IPS-20b (cell line): ENCODE data around the gene PPP1R37.

ENCODE experiments used
- H3K27ac ChIP-seq: one replicate; pipeline ENCODE4 v1.5.1; 2013; ENCODE audit warnings: low read length
- H3K27me3 ChIP-seq: 2 replicates; pipeline ENCODE4 v1.6.1; 2013; ENCODE audit warnings: mild to moderate bottlenecking, low read length, inconsistent platforms; ENCODE audit not compliant: insufficient read depth
- H3K36me3 ChIP-seq: 2 replicates; pipeline ENCODE4 v1.6.1; 2013; ENCODE audit warnings: low read depth, mild to moderate bottlenecking, inconsistent platforms, low read length, moderate library complexity; ENCODE audit not compliant: insufficient read depth
- H3K4me1 ChIP-seq: 2 replicates; pipeline ENCODE4 v1.6.1; 2013; ENCODE audit warnings: mild to moderate bottlenecking, control low read depth, inconsistent platforms, low read length, moderate library complexity; ENCODE audit not compliant: insufficient read depth
- H3K4me3 ChIP-seq: 2 replicates; pipeline ENCODE4 v1.5.1; 2013; ENCODE audit warnings: mild to moderate bottlenecking, low read length, inconsistent platforms
- H3K9ac ChIP-seq: 2 replicates; pipeline ENCODE4 v1.6.1; 2013; ENCODE audit warnings: low read depth, mild to moderate bottlenecking, inconsistent platforms, low read length, moderate library complexity
- H3K9me3 ChIP-seq: 2 replicates; pipeline ENCODE4 v1.6.1; 2013; ENCODE audit warnings: mild to moderate bottlenecking, low read depth, low read length, inconsistent platforms; ENCODE audit not compliant: insufficient read depth

The PPP1R37 gene

GRCh38 chr19:45172173-45172572 is 79.2 kb downstream of the PPP1R37 start:
- no peaks in the 10 kb centered on the region for H3K9me3 ChIP-seq
- H3K9ac ChIP-seq, result no peak overlapping the region
- H3K36me3 ChIP-seq, result no peaks in the 10 kb centered on the region
- no peaks in the 10 kb centered on the region for H3K4me1 ChIP-seq
- H3K27me3 ChIP-seq, result no peaks in the 10 kb centered on the region
- H3K4me3 ChIP-seq, result no peak overlapping the region
- no peak overlapping the region for H3K27ac ChIP-seq

- Histone ChIP-seq H3K4me1 (no peaks in the 10 kb centered on the region), H3K27ac (no peak overlapping the region), H3K4me3 (no peak overlapping the region), H3K36me3 (no peaks in the 10 kb centered on the region), H3K27me3 (no peaks in the 10 kb centered on the region), H3K9ac (no peak overlapping the region), H3K9me3 (no peaks in the 10 kb centered on the region)
These were observed 79.7 kb downstream of the PPP1R37 start for GRCh38 chr19:45172611-45173208.

GRCh38 chr19:45173816-45174215 is 80.8 kb downstream of the PPP1R37 start:
- Histone ChIP-seq H3K9me3 (no peaks in the 10 kb centered on the region), H3K27ac (no peak overlapping the region), H3K9ac (no peak overlapping the region), H3K36me3 (no peaks in the 10 kb centered on the region), H3K27me3 (no peaks in the 10 kb centered on the region), H3K4me3 (no peak overlapping the region), H3K4me1 (no peaks in the 10 kb centered on the region)

GRCh38 chr19:45175515-45176345 is 82.8 kb downstream of the PPP1R37 start:
- no peaks in the 10 kb centered on the region for H3K4me1 ChIP-seq
- H3K27me3 ChIP-seq, result peaks cover 8% of the 10 kb centered on the region; the same call in 1 of the 2 replicates
- no peak overlapping the region for H3K4me3 ChIP-seq
- H3K9me3 ChIP-seq, result no peaks in the 10 kb centered on the region
- H3K36me3 ChIP-seq, result no peaks in the 10 kb centered on the region
- no peak overlapping the region for H3K9ac ChIP-seq
- H3K27ac ChIP-seq, result no peak overlapping the region

GRCh38 chr19:45177817-45178261 is 84.9 kb downstream of the PPP1R37 start, which contains the start of gene TRAPPC6A:
Gene TRAPPC6A (minus strand): TSS chr19:45178237. CDS start chr19:45178218, 19 bp downstream.
- H3K9ac ChIP-seq, result peak within 1 kb of the TSS; percentile 89
- H3K9me3 ChIP-seq, result no peaks in the 10 kb centered on the region
- peaks cover 8% of the 10 kb centered on the region; the same call in 1 of the 2 replicates for H3K27me3 ChIP-seq
- H3K4me1 ChIP-seq, result no peaks in the 10 kb centered on the region
- no peak within 1 kb of the TSS for H3K27ac ChIP-seq
- H3K36me3 ChIP-seq, result no peaks in the 10 kb centered on the region
- H3K4me3 ChIP-seq, result peak within 1 kb of the TSS; percentile 86

GRCh38 chr19:45178262-45179071 is 85.5 kb downstream of the PPP1R37 start, which contains the start of gene BLOC1S3:
Gene BLOC1S3 (plus strand): TSS chr19:45178784. CDS start chr19:45179297, 513 bp downstream.
- H3K36me3 ChIP-seq, result no peaks in the 10 kb centered on the region
- H3K9ac ChIP-seq, result peak within 1 kb of the TSS; percentile 89
- no peak within 1 kb of the TSS for H3K27ac ChIP-seq
- H3K4me1 ChIP-seq, result no peaks in the 10 kb centered on the region
- H3K9me3 ChIP-seq, result no peaks in the 10 kb centered on the region
- peak within 1 kb of the TSS; percentile 86 for H3K4me3 ChIP-seq
- peaks cover 8% of the 10 kb centered on the region; the same call in 1 of the 2 replicates for H3K27me3 ChIP-seq

GRCh38 chr19:45179072-45179891 is 86.3 kb downstream of the PPP1R37 start:
- no peaks in the 10 kb centered on the region for H3K4me1 ChIP-seq
- H3K9ac ChIP-seq, result peak overlapping the region; percentile 59; the same call in 1 of the 2 replicates
- H3K4me3 ChIP-seq, result peak overlapping the region; percentile 86
- H3K9me3 ChIP-seq, result no peaks in the 10 kb centered on the region
- no peaks in the 10 kb centered on the region for H3K36me3 ChIP-seq
- H3K27me3 ChIP-seq, result peaks cover 8% of the 10 kb centered on the region; the same call in 1 of the 2 replicates
- no peak overlapping the region for H3K27ac ChIP-seq

- no peak overlapping the region for H3K27ac ChIP-seq
- no peaks in the 10 kb centered on the region for H3K36me3 ChIP-seq
- H3K4me3 ChIP-seq, result peak overlapping the region; percentile 86
- H3K4me1 ChIP-seq, result no peaks in the 10 kb centered on the region
- H3K27me3 ChIP-seq, result peaks cover 8% of the 10 kb centered on the region; the same call in 1 of the 2 replicates
- no peaks in the 10 kb centered on the region for H3K9me3 ChIP-seq
- peak overlapping the region; percentile 59; the same call in 1 of the 2 replicates for H3K9ac ChIP-seq
These were observed 87.0 kb downstream of the PPP1R37 start for GRCh38 chr19:45179892-45180370.

- no peak overlapping the region for H3K9ac ChIP-seq
- no peak overlapping the region for H3K27ac ChIP-seq
- no peaks in the 10 kb centered on the region for H3K9me3 ChIP-seq
- H3K36me3 ChIP-seq, result no peaks in the 10 kb centered on the region
- H3K4me3 ChIP-seq, result no peak overlapping the region
- no peaks in the 10 kb centered on the region for H3K4me1 ChIP-seq
- peaks cover 8% of the 10 kb centered on the region; the same call in 1 of the 2 replicates for H3K27me3 ChIP-seq
These were observed 88.0 kb downstream of the PPP1R37 start for GRCh38 chr19:45180936-45181335.

- H3K9me3 ChIP-seq, result no peaks in the 10 kb centered on the region
- H3K36me3 ChIP-seq, result no peaks in the 10 kb centered on the region
- no peak overlapping the region for H3K4me3 ChIP-seq
- no peak overlapping the region for H3K9ac ChIP-seq
- no peaks in the 10 kb centered on the region for H3K4me1 ChIP-seq
- H3K27me3 ChIP-seq, result peaks cover 8% of the 10 kb centered on the region; the same call in 1 of the 2 replicates
- no peak overlapping the region for H3K27ac ChIP-seq
These were observed 89.8 kb downstream of the PPP1R37 start for GRCh38 chr19:45182758-45183157.
